Endodermal cell (in vitro differentiated cells): Measurements from ENCODE around the gene AHRR. TPM values are rescaled to one million over a fixed set of nuclear protein-coding genes. Genes with fewer than 3 reads are reported as not detected.
A peak's percentile ranks its signal among the peaks of the same experiment; 100 is the strongest.

Experiments
- DNase-seq: peaks from one replicate; pipeline ENCODE4 v3.0.0-alpha.2; 2017
- H3K27ac ChIP-seq: 2 replicates; pipeline ENCODE4 v1.5.1; 2013; ENCODE audit warnings: mild to moderate bottlenecking, low read depth, low read length, moderate library complexity
- H3K27me3 ChIP-seq: 2 replicates; pipeline ENCODE4 v1.6.1; 2013; ENCODE audit warnings: mild to moderate bottlenecking, low read length, moderate library complexity; ENCODE audit not compliant: insufficient read depth, control insufficient read depth, poor library complexity, severe bottlenecking
- H3K36me3 ChIP-seq: 2 replicates; pipeline ENCODE4 v1.7.0; 2013; ENCODE audit warnings: mild to moderate bottlenecking, low read length, moderate library complexity; ENCODE audit not compliant: control insufficient read depth, insufficient read depth
- H3K4me1 ChIP-seq: one replicate; pipeline ENCODE4 v1.7.0; 2013; ENCODE audit warnings: low read length; ENCODE audit not compliant: control insufficient read depth, insufficient read depth
- H3K4me3 ChIP-seq: 2 replicates; pipeline ENCODE4 v1.5.1; 2013; ENCODE audit warnings: mild to moderate bottlenecking, low read length, moderate library complexity
- H3K9ac ChIP-seq: 2 replicates; pipeline ENCODE4 v1.6.1; 2013; ENCODE audit warnings: mild to moderate bottlenecking, low read length, moderate library complexity; ENCODE audit not compliant: poor library complexity, severe bottlenecking; ENCODE audit errors: extremely low read depth
- H3K9me3 ChIP-seq: 2 replicates; pipeline ENCODE4 v1.6.1; 2013; ENCODE audit warnings: mild to moderate bottlenecking, low read length, moderate library complexity; ENCODE audit not compliant: control insufficient read depth
- H3K27ac Mint-ChIP-seq: 2 replicates; pipeline ENCODE4 v1.8.0; 2020; ENCODE audit warnings: mixed read lengths
- H3K27me3 Mint-ChIP-seq: 2 replicates; pipeline ENCODE4 v1.8.0; 2021; ENCODE audit warnings: mild to moderate bottlenecking, mixed read lengths; ENCODE audit not compliant: insufficient read depth
- H3K36me3 Mint-ChIP-seq: 2 replicates; pipeline ENCODE4 v1.8.0; 2020; ENCODE audit warnings: low read depth, mixed read lengths
- H3K4me1 Mint-ChIP-seq: 2 replicates; pipeline ENCODE4 v1.8.0; 2020; ENCODE audit warnings: mixed read lengths
- H3K4me3 Mint-ChIP-seq: 2 replicates; pipeline ENCODE4 v1.8.0; 2020; ENCODE audit warnings: mild to moderate bottlenecking, moderate library complexity, mixed read lengths
- H3K9me3 Mint-ChIP-seq: 2 replicates; pipeline ENCODE4 v1.8.0; 2020; ENCODE audit warnings: mild to moderate bottlenecking, mixed read lengths
- WGBS, 2 experiments: methylation state at CpG; one replicate each; pipeline versions ENCODE4 v1.1.5 to v1.1.7; 2013; ENCODE audit warnings: missing lambda C conversion rate in 2 of 2, mixed read lengths in 1 of 2; ENCODE audit not compliant: insufficient coverage in 1 of 2, insufficient read length in 1 of 2; 5-methylcytosine and 5-hydroxymethylcytosine counted together
- total RNA-seq, 2 donors: library from RNA; stranded (reverse); fragmentation: NEBNext Ultra II Directional in 1 of 2; extraction: Animal tissue kit (Norgen Biotek cat#: 25700) in 1 of 2; gene quantifications; 2 replicates in 1 of 2; 3 replicates in 1 of 2; pipeline ENCODE4 v1.2.1, GENCODE V29; 2021
- TF ChIP-seq, protein P1 (sequence below): fragments of 200-600 bp; sonication (generic); conservative IDR thresholded peaks from 2 replicates; pipeline ENCODE4 v1.5.0; 2021; ENCODE audit warnings: antibody characterized with exemption, mild to moderate bottlenecking

Gene AHRR
- total RNA-seq, 2 donors from 2014 or later: 1.4 to 2.0 TPM

- peak; percentile 22 for DNase-seq
- no peak overlapping the region for H3K4me3 ChIP-seq
- H3K4me1 ChIP-seq: no peaks in the 10 kb centered on the region
- Mint-ChIP-seq H3K9me3 (peaks cover 8% of the 10 kb centered on the region), H3K36me3 (no peaks in the 10 kb centered on the region), H3K27ac (no peak overlapping the region), H3K27me3 (no peaks in the 10 kb centered on the region), H3K4me1 (no peaks in the 10 kb centered on the region), H3K4me3 (no peak overlapping the region)
- TF ChIP-seq, protein P1, sequence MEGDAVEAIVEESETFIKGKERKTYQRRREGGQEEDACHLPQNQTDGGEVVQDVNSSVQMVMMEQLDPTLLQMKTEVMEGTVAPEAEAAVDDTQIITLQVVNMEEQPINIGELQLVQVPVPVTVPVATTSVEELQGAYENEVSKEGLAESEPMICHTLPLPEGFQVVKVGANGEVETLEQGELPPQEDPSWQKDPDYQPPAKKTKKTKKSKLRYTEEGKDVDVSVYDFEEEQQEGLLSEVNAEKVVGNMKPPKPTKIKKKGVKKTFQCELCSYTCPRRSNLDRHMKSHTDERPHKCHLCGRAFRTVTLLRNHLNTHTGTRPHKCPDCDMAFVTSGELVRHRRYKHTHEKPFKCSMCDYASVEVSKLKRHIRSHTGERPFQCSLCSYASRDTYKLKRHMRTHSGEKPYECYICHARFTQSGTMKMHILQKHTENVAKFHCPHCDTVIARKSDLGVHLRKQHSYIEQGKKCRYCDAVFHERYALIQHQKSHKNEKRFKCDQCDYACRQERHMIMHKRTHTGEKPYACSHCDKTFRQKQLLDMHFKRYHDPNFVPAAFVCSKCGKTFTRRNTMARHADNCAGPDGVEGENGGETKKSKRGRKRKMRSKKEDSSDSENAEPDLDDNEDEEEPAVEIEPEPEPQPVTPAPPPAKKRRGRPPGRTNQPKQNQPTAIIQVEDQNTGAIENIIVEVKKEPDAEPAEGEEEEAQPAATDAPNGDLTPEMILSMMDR: no peak
- H3K9ac ChIP-seq: no peak overlapping the region
- peaks cover 12% of the 10 kb centered on the region for H3K9me3 ChIP-seq
- H3K36me3 ChIP-seq: no peaks in the 10 kb centered on the region
- H3K27ac ChIP-seq: no peak overlapping the region
- peaks cover 5% of the 10 kb centered on the region for H3K27me3 ChIP-seq
- 91 to 94% methylated on average over 15 to 18 of the region's 18 CpGs for WGBS, 2 experiments
Observed at GRCh38 chr5:366541-367357, 45.2 kb downstream of the AHRR start.

GRCh38 chr5:367358-368130, 46.0 kb downstream of the AHRR start:
- Histone ChIP-seq H3K9ac (no peak overlapping the region), H3K9me3 (peaks cover 12% of the 10 kb centered on the region), H3K27ac (no peak overlapping the region), H3K27me3 (peaks cover 8% of the 10 kb centered on the region), H3K36me3 (no peaks in the 10 kb centered on the region), H3K4me3 (no peak overlapping the region), H3K4me1 (no peaks in the 10 kb centered on the region)
- H3K4me1 Mint-ChIP-seq: no peaks in the 10 kb centered on the region
- TF ChIP-seq, protein P1: no peak
- H3K36me3 Mint-ChIP-seq: no peaks in the 10 kb centered on the region
- H3K9me3 Mint-ChIP-seq: peaks cover 8% of the 10 kb centered on the region
- DNase-seq: peak; percentile 30
- H3K4me3 Mint-ChIP-seq: no peak overlapping the region
- no peaks in the 10 kb centered on the region for H3K27me3 Mint-ChIP-seq
- WGBS, 2 experiments: 82 to 88% methylated on average over 8 to 22 of the region's 22 CpGs
- H3K27ac Mint-ChIP-seq: no peak overlapping the region

- no peaks in the 10 kb centered on the region for H3K36me3 Mint-ChIP-seq
- H3K9me3 ChIP-seq: peaks cover 12% of the 10 kb centered on the region
- no peaks in the 10 kb centered on the region for H3K4me1 Mint-ChIP-seq
- peaks cover 3% of the 10 kb centered on the region for H3K27me3 Mint-ChIP-seq
- H3K36me3 ChIP-seq: no peaks in the 10 kb centered on the region
- H3K27ac Mint-ChIP-seq: no peak overlapping the region
- TF ChIP-seq, protein P1: no peak
- H3K4me3 ChIP-seq: no peak overlapping the region
- peaks cover 16% of the 10 kb centered on the region for H3K27me3 ChIP-seq
- peak; percentile 32 for DNase-seq
- WGBS, 2 experiments: 92% methylated on average over 20 to 26 of the region's 26 CpGs
- no peak overlapping the region for H3K27ac ChIP-seq
- H3K4me3 Mint-ChIP-seq: no peak overlapping the region
- H3K9ac ChIP-seq: no peak overlapping the region
- no peaks in the 10 kb centered on the region for H3K4me1 ChIP-seq
- H3K9me3 Mint-ChIP-seq: peaks cover 8% of the 10 kb centered on the region
Observed at GRCh38 chr5:368183-369084, 46.9 kb downstream of the AHRR start.
